ENCODE data around the gene TMEM109.

TMEM109 gene

GRCh38 chr11:60939301-60939700 is 25.3 kb downstream of the TMEM109 start:
- no peak overlapping the region for H3K9ac ChIP-seq (ENCODE audit: low read depth in 1 of 2, low read length in 2 of 2)
- H3K36me3 ChIP-seq (ENCODE audit: control insufficient read depth in 1 of 2, insufficient read depth in 2 of 2, low read length in 2 of 2), result peaks cover 5 to 25% of the 10 kb centered on the region in 2 donors
- no peak overlapping the region for H3K4me3 ChIP-seq (ENCODE audit: low read depth in 1 of 2, low read length in 2 of 2)
- no peak overlapping the region for H3K27ac ChIP-seq (ENCODE audit: low read depth, low read length)
- H3K4me1 ChIP-seq (ENCODE audit: control insufficient read depth in 1 of 2, insufficient read depth in 2 of 2, low read length in 2 of 2), result no peaks in the 10 kb centered on the region
- H3K27me3 ChIP-seq (ENCODE audit: control insufficient read depth in 1 of 2, insufficient read depth in 2 of 2, low read length in 2 of 2), result no peaks in the 10 kb centered on the region
- H3K9me3 ChIP-seq (ENCODE audit: control insufficient read depth in 1 of 2, low read length in 2 of 2), result no peaks in the 10 kb centered on the region

- no peaks in the 10 kb centered on the region for H3K9me3 ChIP-seq (ENCODE audit: control insufficient read depth in 1 of 2, low read length in 2 of 2)
- no peak overlapping the region for H3K27ac ChIP-seq (ENCODE audit: low read depth, low read length)
These were observed 25.9 kb downstream of the TMEM109 start for GRCh38 chr11:60939855-60940254.

GRCh38 chr11:60941371-60942119 is 27.6 kb downstream of the TMEM109 start:
- no peaks in the 10 kb centered on the region for H3K9me3 ChIP-seq (ENCODE audit: control insufficient read depth in 1 of 2, low read length in 2 of 2)
- H3K27me3 ChIP-seq (ENCODE audit: control insufficient read depth in 1 of 2, insufficient read depth in 2 of 2, low read length in 2 of 2), result no peaks in the 10 kb centered on the region
- H3K4me1 ChIP-seq (ENCODE audit: control insufficient read depth in 1 of 2, insufficient read depth in 2 of 2, low read length in 2 of 2), result no peaks in the 10 kb centered on the region
- no peak overlapping the region for H3K9ac ChIP-seq (ENCODE audit: low read depth in 1 of 2, low read length in 2 of 2)
- no peak overlapping the region for H3K27ac ChIP-seq (ENCODE audit: low read depth, low read length)
- peaks cover 5 to 25% of the 10 kb centered on the region in 2 donors for H3K36me3 ChIP-seq (ENCODE audit: control insufficient read depth in 1 of 2, insufficient read depth in 2 of 2, low read length in 2 of 2)
- no peak overlapping the region for H3K4me3 ChIP-seq (ENCODE audit: low read depth in 1 of 2, low read length in 2 of 2)

More at GRCh38 chr11:60939855-60940254, 25.9 kb downstream of the TMEM109 start:
- no peaks in the 10 kb centered on the region for H3K27me3 ChIP-seq (ENCODE audit: control insufficient read depth in 1 of 2, insufficient read depth in 2 of 2, low read length in 2 of 2)
- H3K36me3 ChIP-seq (ENCODE audit: control insufficient read depth in 1 of 2, insufficient read depth in 2 of 2, low read length in 2 of 2), result peaks cover 5 to 25% of the 10 kb centered on the region in 2 donors
- H3K4me3 ChIP-seq (ENCODE audit: low read depth in 1 of 2, low read length in 2 of 2), result no peak overlapping the region
- no peaks in the 10 kb centered on the region for H3K4me1 ChIP-seq (ENCODE audit: control insufficient read depth in 1 of 2, insufficient read depth in 2 of 2, low read length in 2 of 2)
- no peak overlapping the region for H3K9ac ChIP-seq (ENCODE audit: low read depth in 1 of 2, low read length in 2 of 2)

DNA sequence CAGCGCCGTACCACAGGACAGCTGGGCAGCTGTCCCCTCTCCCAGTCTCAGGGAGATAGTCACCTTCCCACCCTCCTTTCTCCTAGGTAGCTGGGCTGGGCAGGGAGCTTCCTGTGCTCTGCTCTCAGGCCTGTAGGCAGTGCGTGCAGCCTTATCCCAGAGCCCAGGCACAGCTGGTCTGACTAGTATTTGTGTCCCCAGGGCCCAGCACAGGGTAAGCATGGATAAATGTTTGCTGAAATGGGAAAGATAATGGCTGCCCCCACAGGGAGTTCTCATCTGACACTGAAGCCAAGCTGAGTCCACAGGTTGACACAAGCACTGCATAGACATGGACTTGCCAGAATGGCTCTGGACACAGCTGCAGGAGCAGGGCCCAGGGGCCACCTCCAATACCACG is 28.3 kb downstream of the TMEM109 start:
- Histone ChIP-seq H3K27me3 (ENCODE audit: control insufficient read depth in 1 of 2, insufficient read depth in 2 of 2, low read length in 2 of 2) (no peaks in the 10 kb centered on the region), H3K9me3 (ENCODE audit: control insufficient read depth in 1 of 2, low read length in 2 of 2) (no peaks in the 10 kb centered on the region), H3K36me3 (ENCODE audit: control insufficient read depth in 1 of 2, insufficient read depth in 2 of 2, low read length in 2 of 2) (peaks cover 5 to 25% of the 10 kb centered on the region in 2 donors), H3K9ac (ENCODE audit: low read depth in 1 of 2, low read length in 2 of 2) (no peak overlapping the region), H3K4me3 (ENCODE audit: low read depth in 1 of 2, low read length in 2 of 2) (no peak overlapping the region), H3K4me1 (ENCODE audit: control insufficient read depth in 1 of 2, insufficient read depth in 2 of 2, low read length in 2 of 2) (no peaks in the 10 kb centered on the region), H3K27ac (ENCODE audit: low read depth, low read length) (no peak overlapping the region)

- H3K9me3 ChIP-seq (ENCODE audit: control insufficient read depth in 1 of 2, low read length in 2 of 2), result no peaks in the 10 kb centered on the region
- no peaks in the 10 kb centered on the region for H3K4me1 ChIP-seq (ENCODE audit: control insufficient read depth in 1 of 2, insufficient read depth in 2 of 2, low read length in 2 of 2)
- H3K4me3 ChIP-seq (ENCODE audit: low read depth in 1 of 2, low read length in 2 of 2), result no peak overlapping the region
- H3K27ac ChIP-seq (ENCODE audit: low read depth, low read length), result no peak overlapping the region
- peaks cover 5 to 25% of the 10 kb centered on the region in 2 donors for H3K36me3 ChIP-seq (ENCODE audit: control insufficient read depth in 1 of 2, insufficient read depth in 2 of 2, low read length in 2 of 2)
- no peak overlapping the region for H3K9ac ChIP-seq (ENCODE audit: low read depth in 1 of 2, low read length in 2 of 2)
- no peaks in the 10 kb centered on the region for H3K27me3 ChIP-seq (ENCODE audit: control insufficient read depth in 1 of 2, insufficient read depth in 2 of 2, low read length in 2 of 2)
These were observed 29.1 kb downstream of the TMEM109 start for GRCh38 chr11:60942970-60943565.

GRCh38 chr11:60944490-60945294 is 30.7 kb downstream of the TMEM109 start:
- H3K4me3 ChIP-seq (ENCODE audit: low read depth in 1 of 2, low read length in 2 of 2), result no peak overlapping the region
- no peaks in the 10 kb centered on the region for H3K27me3 ChIP-seq (ENCODE audit: control insufficient read depth in 1 of 2, insufficient read depth in 2 of 2, low read length in 2 of 2)
- H3K9me3 ChIP-seq (ENCODE audit: control insufficient read depth in 1 of 2, low read length in 2 of 2), result no peaks in the 10 kb centered on the region
- H3K36me3 ChIP-seq (ENCODE audit: control insufficient read depth in 1 of 2, insufficient read depth in 2 of 2, low read length in 2 of 2), result peaks cover 5 to 18% of the 10 kb centered on the region in 2 donors
- peaks cover 0 to 3% of the 10 kb centered on the region in 2 donors for H3K4me1 ChIP-seq (ENCODE audit: control insufficient read depth in 1 of 2, insufficient read depth in 2 of 2, low read length in 2 of 2)
- H3K9ac ChIP-seq (ENCODE audit: low read depth in 1 of 2, low read length in 2 of 2), result no peak overlapping the region
- H3K27ac ChIP-seq (ENCODE audit: low read depth, low read length), result no peak overlapping the region

- Histone ChIP-seq H3K4me3 (ENCODE audit: low read depth in 1 of 2, low read length in 2 of 2) (no peak overlapping the region), H3K9me3 (ENCODE audit: control insufficient read depth in 1 of 2, low read length in 2 of 2) (no peaks in the 10 kb centered on the region), H3K4me1 (ENCODE audit: control insufficient read depth in 1 of 2, insufficient read depth in 2 of 2, low read length in 2 of 2) (peaks cover 0 to 3% of the 10 kb centered on the region in 2 donors), H3K27ac (ENCODE audit: low read depth, low read length) (no peak overlapping the region), H3K27me3 (ENCODE audit: control insufficient read depth in 1 of 2, insufficient read depth in 2 of 2, low read length in 2 of 2) (no peaks in the 10 kb centered on the region), H3K9ac (ENCODE audit: low read depth in 1 of 2, low read length in 2 of 2) (no peak overlapping the region), H3K36me3 (ENCODE audit: control insufficient read depth in 1 of 2, insufficient read depth in 2 of 2, low read length in 2 of 2) (peaks cover 5 to 14% of the 10 kb centered on the region in 2 donors)
These were observed 31.3 kb downstream of the TMEM109 start for GRCh38 chr11:60945295-60945667.

GRCh38 chr11:60946601-60947264 is 32.8 kb downstream of the TMEM109 start:
- no peak overlapping the region for H3K27ac ChIP-seq (ENCODE audit: low read depth, low read length)
- H3K27me3 ChIP-seq (ENCODE audit: control insufficient read depth in 1 of 2, insufficient read depth in 2 of 2, low read length in 2 of 2), result no peaks in the 10 kb centered on the region
- no peak overlapping the region for H3K4me3 ChIP-seq (ENCODE audit: low read depth in 1 of 2, low read length in 2 of 2)
- peaks cover 0 to 5% of the 10 kb centered on the region in 2 donors for H3K4me1 ChIP-seq (ENCODE audit: control insufficient read depth in 1 of 2, insufficient read depth in 2 of 2, low read length in 2 of 2)
- no peak overlapping the region for H3K9ac ChIP-seq (ENCODE audit: low read depth in 1 of 2, low read length in 2 of 2)
- H3K9me3 ChIP-seq (ENCODE audit: control insufficient read depth in 1 of 2, low read length in 2 of 2), result no peaks in the 10 kb centered on the region
- peaks cover 3 to 5% of the 10 kb centered on the region in 2 donors for H3K36me3 ChIP-seq (ENCODE audit: control insufficient read depth in 1 of 2, insufficient read depth in 2 of 2, low read length in 2 of 2)

GRCh38 chr11:60947700-60948099 is 33.7 kb downstream of the TMEM109 start:
- no peaks in the 10 kb centered on the region for H3K36me3 ChIP-seq (ENCODE audit: control insufficient read depth in 1 of 2, insufficient read depth in 2 of 2, low read length in 2 of 2)
- H3K4me1 ChIP-seq (ENCODE audit: control insufficient read depth in 1 of 2, insufficient read depth in 2 of 2, low read length in 2 of 2), result peaks cover 0 to 9% of the 10 kb centered on the region in 2 donors
- H3K4me3 ChIP-seq (ENCODE audit: low read depth in 1 of 2, low read length in 2 of 2), result no peak overlapping the region
- H3K9me3 ChIP-seq (ENCODE audit: control insufficient read depth in 1 of 2, low read length in 2 of 2), result no peaks in the 10 kb centered on the region
- H3K27me3 ChIP-seq (ENCODE audit: control insufficient read depth in 1 of 2, insufficient read depth in 2 of 2, low read length in 2 of 2), result no peaks in the 10 kb centered on the region
- H3K27ac ChIP-seq (ENCODE audit: low read depth, low read length), result no peak overlapping the region
- no peak overlapping the region for H3K9ac ChIP-seq (ENCODE audit: low read depth in 1 of 2, low read length in 2 of 2)
